Activated CD4-positive, alpha-beta T cell treated with anti-CD3 and anti-CD28 coated beads for 36 hours (primary cell): ENCODE results near the gene CGREF1. TPM values are rescaled to one million over a fixed set of nuclear protein-coding genes. Genes with fewer than 3 reads are reported as not detected.

ENCODE experiments used
- ATAC-seq: fragments of 200-7000 bp; cut with Tn5 transposase; one replicate; pipeline ENCODE4 v1.10.0; 2021; ENCODE audit warnings: mild to moderate bottlenecking, moderate library complexity
- CTCF ChIA-PET: fragments of 350-600 bp; sonication (Branson Sonifier 250); formaldehyde crosslinking; loops from one replicate; lab custom pipeline; 2021; ENCODE audit warnings: antibody characterized with exemption; lab: Charles Lee
- POLR2A ChIA-PET: fragments of 350-600 bp; sonication (Branson Sonifier 250); formaldehyde crosslinking; loops from one replicate; lab custom pipeline; 2021; ENCODE audit warnings: antibody characterized with exemption, inconsistent platforms; lab: Charles Lee
- DNase-seq: peaks from one replicate; pipeline ENCODE4 v3.0.0-alpha.2; 2020
- H3K27ac Mint-ChIP-seq: one replicate; pipeline ENCODE4 v1.8.0; 2021; ENCODE audit warnings: mixed read lengths
- H3K27me3 Mint-ChIP-seq: one replicate; pipeline ENCODE4 v1.8.0; 2021; ENCODE audit warnings: mixed read lengths
- H3K36me3 Mint-ChIP-seq: one replicate; pipeline ENCODE4 v1.8.0; 2021; ENCODE audit warnings: low read depth, mixed read lengths
- H3K4me1 Mint-ChIP-seq: one replicate; pipeline ENCODE4 v1.8.0; 2021; ENCODE audit warnings: mixed read lengths
- H3K4me3 Mint-ChIP-seq: one replicate; pipeline ENCODE4 v1.8.0; 2021; ENCODE audit warnings: mild to moderate bottlenecking, moderate library complexity, mixed read lengths
- H3K9me3 Mint-ChIP-seq: one replicate; pipeline ENCODE4 v1.8.0; 2021; ENCODE audit warnings: low read depth, mixed read lengths
- intact Hi-C, 2 experiments: fragments of 100-400 bp; cut with DNase I in 1 of 2; cut with micrococcal nuclease in 1 of 2; formaldehyde crosslinking; loops; one replicate each; pipeline versions ENCODE4 v1.14.2 to v1.15.1; 2022 to 2024; cut with DNase I, micrococcal nuclease
- total RNA-seq, 2 experiments: library from RNA; stranded (reverse); gene quantifications; one replicate each; pipeline ENCODE4 v1.2.3, GENCODE V29; 2021

Gene CGREF1
- total RNA-seq, 2 experiments from 2014 or later = 6.4 to 7.0 TPM

DNA sequence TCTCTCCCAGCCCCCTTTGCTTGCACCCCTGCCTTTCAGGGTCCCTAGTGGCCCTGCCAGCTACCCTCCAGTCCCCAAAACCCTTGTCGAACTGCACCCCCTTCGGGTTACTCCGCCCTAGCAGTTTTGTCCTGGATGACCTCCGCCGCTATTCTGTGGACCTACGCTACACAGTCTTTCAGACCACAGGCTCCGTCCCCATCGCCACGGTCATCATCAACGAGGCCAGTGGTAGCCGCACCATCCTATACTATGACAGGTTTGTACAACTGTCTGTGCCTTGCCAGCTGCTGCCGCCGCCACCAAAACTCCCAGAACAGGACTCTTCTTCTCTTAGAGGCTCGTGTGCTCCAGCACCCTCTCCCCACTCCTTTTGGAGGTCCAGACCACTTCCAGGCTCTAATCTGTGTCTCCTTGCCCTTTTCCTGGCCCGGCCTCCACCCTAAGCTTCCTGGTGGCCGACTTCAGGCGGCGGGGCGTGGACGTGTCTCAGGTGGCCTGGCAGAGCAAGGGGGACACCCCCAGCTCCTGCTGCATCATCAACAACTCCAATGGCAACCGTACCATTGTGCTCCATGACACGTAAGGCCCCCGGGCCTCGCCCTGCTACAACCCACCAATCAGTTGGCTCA, 24.5 kb downstream of the CGREF1 start:
- intact Hi-C loops = no loop called here

GRCh38 chr2:27093430-27094352, 25.2 kb downstream of the CGREF1 start:
- Mint-ChIP-seq H3K36me3 (no peaks in the 10 kb centered on the region), H3K4me1 (peaks cover 12% of the 10 kb centered on the region), H3K27me3 (no peaks in the 10 kb centered on the region), H3K9me3 (no peaks in the 10 kb centered on the region), H3K27ac (no peak overlapping the region), H3K4me3 (no peak overlapping the region)
- ChIA-PET CTCF (interaction anchor here (0.6 to 1.1 kb wide), 7 partner anchors 12 to 211 kb away, joined by 3 to 6 read pairs (median 3); no protein-coding TSS in a partner anchor), POLR2A (no interaction called here)
- intact Hi-C loops = no loop called here
- DNase-seq = no peak
- ATAC-seq = no peak

More for the DNA sequence above, 24.5 kb downstream of the CGREF1 start:
- Mint-ChIP-seq H3K36me3 (peaks cover 2% of the 10 kb centered on the region), H3K9me3 (no peaks in the 10 kb centered on the region), H3K27ac (no peak overlapping the region), H3K4me1 (peaks cover 12% of the 10 kb centered on the region), H3K27me3 (no peaks in the 10 kb centered on the region), H3K4me3 (no peak overlapping the region)
- DNase-seq = no peak
- ChIA-PET POLR2A (interaction anchor here (0.6 kb wide), 1 partner anchor 142 kb away, joined by 3 read pairs; no protein-coding TSS in a partner anchor), CTCF (interaction anchor here (0.6 to 2.7 kb wide), 4 partner anchors 13 to 202 kb away, joined by 3 to 18 read pairs (median 5); no protein-coding TSS in a partner anchor)
- ATAC-seq = no peak

- Mint-ChIP-seq H3K27me3 (no peaks in the 10 kb centered on the region), H3K9me3 (no peaks in the 10 kb centered on the region), H3K4me1 (peaks cover 12% of the 10 kb centered on the region), H3K27ac (no peak overlapping the region), H3K36me3 (no peaks in the 10 kb centered on the region), H3K4me3 (no peak overlapping the region)
- POLR2A ChIA-PET = no interaction called here
- DNase-seq (no peak), ATAC-seq (no peak)
- CTCF ChIA-PET = interaction anchor here (0.6 to 1.1 kb wide), 4 partner anchors 20 to 212 kb away, joined by 3 to 4 read pairs (median 3); no protein-coding TSS in a partner anchor
- intact Hi-C loops = no loop called here
Measured at GRCh38 chr2:27092696-27093429, 26.1 kb downstream of the CGREF1 start.

DNA sequence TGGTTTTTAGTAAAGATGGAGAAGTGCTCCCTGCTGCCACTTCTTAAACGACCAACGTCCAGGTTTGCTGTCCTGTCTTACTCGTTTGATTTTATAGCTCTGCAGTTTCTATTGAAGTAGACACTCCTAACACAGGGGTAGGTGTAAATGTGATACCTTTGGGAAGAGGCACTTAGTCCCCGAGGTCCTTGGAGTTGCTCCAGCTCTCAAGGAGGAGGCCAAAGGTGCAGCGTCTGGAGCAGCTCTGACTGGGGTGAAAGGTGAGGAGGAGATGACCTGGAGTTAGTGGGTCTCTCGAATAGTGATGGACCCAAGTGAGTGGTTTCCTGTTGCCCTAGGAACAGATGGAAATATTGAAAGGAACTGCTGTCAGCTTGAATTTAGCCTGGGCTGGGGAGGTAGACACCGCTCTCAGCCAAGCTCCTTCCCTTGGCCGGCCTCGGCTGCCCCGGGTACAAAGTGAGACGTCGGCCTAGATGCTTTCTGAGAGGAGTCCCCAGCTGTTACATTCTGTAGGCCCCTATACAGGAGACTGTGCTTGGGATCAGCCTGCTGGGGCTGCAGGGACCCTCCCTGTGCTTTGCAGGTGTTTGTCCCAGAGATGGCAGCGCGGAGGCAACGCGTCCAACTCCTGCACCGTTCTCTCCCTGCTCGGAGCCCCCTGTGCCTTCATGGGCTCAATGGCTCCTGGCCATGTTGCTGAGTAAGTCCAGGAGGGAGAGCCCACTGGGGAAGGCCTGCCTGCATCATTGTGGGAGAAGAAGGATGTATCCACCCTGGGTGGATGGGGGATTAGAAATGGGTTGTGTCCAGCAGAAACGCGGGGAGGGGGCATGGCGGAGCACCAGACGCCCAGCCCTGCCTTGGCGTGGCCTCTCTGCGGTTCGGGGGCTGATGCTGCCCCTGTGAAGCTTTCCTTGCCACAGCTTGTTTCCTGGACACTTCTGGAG, 26.9 kb downstream of the CGREF1 start:
- Mint-ChIP-seq H3K27ac (no peak overlapping the region), H3K9me3 (no peaks in the 10 kb centered on the region), H3K27me3 (no peaks in the 10 kb centered on the region), H3K36me3 (no peaks in the 10 kb centered on the region), H3K4me3 (no peak overlapping the region), H3K4me1 (peaks cover 19% of the 10 kb centered on the region)
- ChIA-PET POLR2A (no interaction called here), CTCF (interaction anchor here (0.9 kb wide), 1 partner anchor 149 kb away, joined by 5 read pairs; no protein-coding TSS in a partner anchor)
- DNase-seq (no peak), ATAC-seq (no peak)
- intact Hi-C loops = no loop called here

DNA sequence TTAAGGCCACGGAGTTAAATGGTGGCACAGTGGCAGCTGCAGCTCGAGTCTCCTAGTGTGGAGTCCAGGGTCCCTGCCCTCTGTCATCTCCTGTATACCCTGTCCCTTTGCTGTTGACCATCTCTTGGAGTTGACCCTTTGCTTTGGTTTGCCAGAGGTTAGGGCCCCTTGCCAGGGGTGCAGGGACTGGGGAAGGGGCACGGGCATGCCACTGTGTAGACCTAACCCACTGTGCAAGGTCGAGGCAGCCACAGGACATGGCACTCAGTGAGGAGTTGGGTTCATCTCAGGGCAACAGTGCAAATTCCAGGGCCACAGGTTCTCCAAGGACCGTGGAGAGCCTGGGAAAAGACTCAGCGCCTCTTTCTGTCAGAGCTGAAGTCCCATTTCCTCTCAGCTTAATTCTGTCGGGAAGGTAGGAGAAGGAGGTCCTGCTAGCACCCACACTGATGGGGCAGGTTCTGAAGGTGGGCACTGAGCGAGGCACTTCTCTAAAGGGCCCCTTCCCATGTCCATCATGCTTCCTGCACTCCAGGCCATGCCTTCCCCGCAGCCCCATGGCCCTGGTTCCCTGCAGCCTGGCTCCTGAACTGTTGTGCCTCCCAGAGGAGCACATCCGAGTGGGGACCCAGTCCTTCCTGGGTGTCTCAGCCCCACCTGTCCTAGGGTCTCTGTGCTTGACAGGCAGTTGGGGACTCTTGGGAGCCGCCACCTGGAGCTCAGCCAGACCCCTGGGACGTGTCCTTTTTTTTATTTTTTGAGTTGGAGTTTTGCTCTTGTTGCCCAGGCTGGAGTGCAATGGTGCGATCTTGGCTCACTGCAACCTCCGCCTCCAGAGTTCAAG, 29.6 kb downstream of the CGREF1 start:
- ChIA-PET POLR2A (no interaction called here), CTCF (interaction anchor here (0.8 to 2.5 kb wide), 4 partner anchors 9 to 182 kb away, joined by 3 to 12 read pairs (median 3); no protein-coding TSS in a partner anchor)
- Mint-ChIP-seq H3K27me3 (no peaks in the 10 kb centered on the region), H3K4me3 (no peak overlapping the region), H3K4me1 (peaks cover 18% of the 10 kb centered on the region), H3K27ac (no peak overlapping the region), H3K9me3 (no peaks in the 10 kb centered on the region), H3K36me3 (no peaks in the 10 kb centered on the region)
- intact Hi-C loops = loop anchor here in 1 of 2 experiments (5.0 kb wide), 1 partner anchor 127 kb away; no protein-coding TSS in a partner anchor
- ATAC-seq (no peak), DNase-seq (no peak)

DNA sequence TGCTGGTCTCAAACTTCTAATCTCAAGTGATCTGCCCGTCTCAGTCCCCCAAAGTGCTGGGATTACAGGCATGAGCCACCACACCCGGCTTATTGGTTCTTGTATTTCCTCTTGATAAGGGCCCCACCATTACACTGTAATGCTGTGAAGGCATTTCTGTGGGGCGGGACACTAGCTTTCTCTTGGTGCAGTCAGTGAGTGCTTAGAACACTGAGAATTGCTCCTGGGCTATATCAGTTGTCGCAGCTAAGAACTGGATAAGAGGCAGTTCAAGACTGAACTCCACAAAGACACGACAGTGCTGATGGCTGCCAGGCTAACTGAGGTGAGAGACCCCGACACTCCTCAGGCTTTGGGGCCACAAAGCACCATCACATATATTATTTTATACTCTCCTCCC, 30.3 kb downstream of the CGREF1 start:
- CTCF ChIA-PET = interaction anchor here (0.6 to 2.5 kb wide), 6 partner anchors 11 to 148 kb away, joined by 3 to 13 read pairs (median 3); partner anchors contain the start of gene AGBL5
- Mint-ChIP-seq H3K4me1 (peaks cover 18% of the 10 kb centered on the region), H3K27ac (no peak overlapping the region), H3K36me3 (no peaks in the 10 kb centered on the region), H3K4me3 (no peak overlapping the region), H3K27me3 (no peaks in the 10 kb centered on the region), H3K9me3 (no peaks in the 10 kb centered on the region)
- DNase-seq (no peak), ATAC-seq (no peak)
- intact Hi-C loops = loop anchor here in 1 of 2 experiments (5.0 kb wide), 1 partner anchor 126 kb away; no protein-coding TSS in a partner anchor
- POLR2A ChIA-PET = no interaction called here

GRCh38 chr2:27087823-27088410, 31.0 kb downstream of the CGREF1 start:
- POLR2A ChIA-PET = interaction anchor here (0.6 kb wide), 1 partner anchor 107 kb away, joined by 5 read pairs; no protein-coding TSS in a partner anchor
- H3K36me3 Mint-ChIP-seq = no peaks in the 10 kb centered on the region
- CTCF ChIA-PET = interaction anchor here (0.7 to 2.5 kb wide), 15 partner anchors 9 to 215 kb away, joined by 3 to 14 read pairs (median 4); partner anchors contain the start of genes AGBL5 and OST4

GRCh38 chr2:27086724-27087593, 32.0 kb downstream of the CGREF1 start, which contains the start of gene KHK:
Gene KHK (plus strand): TSS chr2:27086772. CDS start chr2:27087260, 488 bp downstream.
- no peaks in the 10 kb centered on the region for H3K36me3 Mint-ChIP-seq
- intact Hi-C loops = loop anchor here (1.0 to 5.0 kb wide), 12 partner anchors 16 to 302 kb away; partner anchors contain the start of genes AGBL5 (in 2 of the 2), CAD (in 1 of the 2), EIF2B4 (in 1 of the 2) and GTF3C2 (in 1 of the 2)
- DNase-seq (peak; percentile 51), ATAC-seq (peak; percentile 13)
- peak within 1 kb of the TSS; percentile 77 for H3K4me3 Mint-ChIP-seq
- H3K27ac Mint-ChIP-seq = peak within 1 kb of the TSS; percentile 82
- H3K27me3 Mint-ChIP-seq = no peaks in the 10 kb centered on the region
- CTCF ChIA-PET = interaction anchor here (0.6 to 2.5 kb wide), 17 partner anchors 9 to 604 kb away, joined by 3 to 14 read pairs (median 4); partner anchors contain the start of genes AGBL5 and OST4
- no peaks in the 10 kb centered on the region for H3K9me3 Mint-ChIP-seq
- peaks cover 18% of the 10 kb centered on the region for H3K4me1 Mint-ChIP-seq
- POLR2A ChIA-PET = interaction anchor here (0.9 kb wide), 1 partner anchor 36 kb away, joined by 3 read pairs; the partner anchor contains the start of gene AGBL5

More at GRCh38 chr2:27087823-27088410, 31.0 kb downstream of the CGREF1 start:
- DNase-seq = no peak
- peaks cover 18% of the 10 kb centered on the region for H3K4me1 Mint-ChIP-seq
- no peaks in the 10 kb centered on the region for H3K27me3 Mint-ChIP-seq
- peak overlapping the region; percentile 77 for H3K4me3 Mint-ChIP-seq
- ATAC-seq = no peak
- no peak overlapping the region for H3K27ac Mint-ChIP-seq
- intact Hi-C loops = loop anchor here in 1 of 2 experiments (5.0 kb wide), 1 partner anchor 126 kb away; no protein-coding TSS in a partner anchor
- H3K9me3 Mint-ChIP-seq = no peaks in the 10 kb centered on the region
